Pancreas (tissue), 10 donors: ENCODE measurements around the gene TXNDC11. TPM values are rescaled to one million over a fixed set of nuclear protein-coding genes. Genes with fewer than 3 reads are reported as not detected.

Source experiments
- ATAC-seq, 4 donors: fragments of 200-7000 bp; cut with Tn5 transposase; one replicate each; pipeline versions ENCODE4 v1.8.0 to v1.9.1; 2020; ENCODE audit warnings: mild to moderate bottlenecking in 4 of 4, moderate library complexity in 4 of 4
- DNase-seq, 6 donors: peaks; one replicate each; pipeline ENCODE4 v3.0.0-alpha.2; 2020
- FAIRE-seq: peaks from 2 replicates; lab custom pipeline; 2012; peaks lifted over from hg19 to GRCh38; lab: Jason Lieb, UNC
- H3K27ac ChIP-seq, 4 donors: fragments of 200-600 bp; sonication (generic); 1 replicate in 3 of 4; 2 replicates in 1 of 4; pipeline versions ENCODE4 v1.5.0 to v1.8.0; 2020
- H3K27me3 ChIP-seq, 4 donors: fragments of 200-600 bp; one replicate each; pipeline ENCODE4 v1.8.0; 2021
- H3K36me3 ChIP-seq, 3 donors: fragments of 200-600 bp; sonication (generic) in 1 of 3; one replicate each; pipeline versions ENCODE4 v1.5.0 to v1.8.0; 2020 to 2021
- H3K4me1 ChIP-seq, 3 donors: fragments of 200-600 bp; one replicate each; pipeline ENCODE4 v1.8.0; 2021
- H3K4me3 ChIP-seq, 4 donors: fragments of 200-600 bp; sonication (generic) in 2 of 4; one replicate each; pipeline versions ENCODE4 v1.5.0 to v1.8.0; 2020 to 2021
- H3K9me3 ChIP-seq, 4 donors: fragments of 200-600 bp; one replicate each; pipeline ENCODE4 v1.8.0; 2021
- CTCF ChIP-seq, 4 donors: fragments of 200-600 bp; sonication (generic) in 3 of 4; IDR thresholded peaks; one replicate each; pipeline versions ENCODE4 v1.5.0 to v1.8.0; 2021; ENCODE audit warnings: antibody characterized with exemption in 4 of 4
- WGBS, 2 donors: extraction: QIAGEN DNeasy Blood & Tissue Kit; methylation state at CpG; one replicate each; pipeline ENCODE4 v1.1.7; 2013; 5-methylcytosine and 5-hydroxymethylcytosine counted together
- intact Hi-C, 3 donors: fragments of 100-400 bp; cut with DNase I; formaldehyde crosslinking; loops; one replicate each; pipeline versions ENCODE4 v1.11.1 to v1.14.2; 2022
- polyA plus RNA-seq, 2 donors: library from polyadenylated mRNA; stranded (reverse); fragments of 200-250 nt; gene quantifications; one replicate each; pipeline ENCODE4 v1.2.3, GENCODE V29; 2013
- total RNA-seq, 6 donors: library from RNA; stranded (reverse); fragmentation: NEBNext Ultra II Directional in 4 of 6; extraction: Animal tissue kit (Norgen Biotek cat#: 25700) in 4 of 6; gene quantifications; one replicate each; pipeline versions ENCODE4 v1.2.1 to v1.2.4, GENCODE V29; 2021 to 2023
- donor health status: healthy with polysubstance abuse.
- donor health status: DM: no; HTN: no; CAD: no; lungs with moderate emphysema.
- donor health status: DM: no; HTN: no; CAD: no.
- donor health status: control.
- donor health status: control.
- donor health status: Bipolar disorder and iron deficiency.
- donor health status: DM: yes; HTN: yes; CAD: no.
- donor health status: DM: no; HTN: no; CAD: no.
- donor health status: DM: no; HTN: no; CAD: no.
- donor health status: DM: yes; HTN: yes; CAD: no.

The TXNDC11 gene
- total and polyA plus RNA-seq, 8 donors: 28.1 to 80.8 (median 37.1) TPM

- DNase-seq: no peak
- H3K36me3 ChIP-seq: peaks cover 0 to 3% (median 0%) of the 10 kb centered on the region in 3 donors
- no peak for TF ChIP-seq CTCF (IDR thresholded peaks at IDR 0.05)
- no peak for ATAC-seq
- intact Hi-C loops: no loop called here
- H3K4me1 ChIP-seq: peaks cover 0 to 23% (median 10%) of the 10 kb centered on the region in 3 donors
- no peak for FAIRE-seq
- H3K27ac ChIP-seq: no peak overlapping the region
- no peaks in the 10 kb centered on the region for H3K27me3 ChIP-seq
- H3K4me3 ChIP-seq: no peak overlapping the region
- H3K9me3 ChIP-seq: no peaks in the 10 kb centered on the region
- WGBS, 2 donors: 97 to 100% methylated on average over 2 of the region's 2 CpGs
These were observed 71.4 kb downstream of the TXNDC11 start for GRCh38 chr16:11671271-11671670.

GRCh38 chr16:11670171-11671131 lies 72.2 kb downstream of the TXNDC11 start:
- 68 to 75% methylated on average over 27 of the region's 27 CpGs for WGBS, 2 donors
- H3K36me3 ChIP-seq: no peaks in the 10 kb centered on the region
- H3K9me3 ChIP-seq: no peaks in the 10 kb centered on the region
- no peak for TF ChIP-seq CTCF (IDR thresholded peaks at IDR 0.05)
- no peak overlapping the region for H3K4me3 ChIP-seq
- DNase-seq (peak in 4 of 6 donors; percentile 35 to 77 (median 50)), ATAC-seq (no peak), FAIRE-seq (no peak)
- peak overlapping the region in 1 of 4 donors; percentile 39 for H3K27ac ChIP-seq
- H3K27me3 ChIP-seq: no peaks in the 10 kb centered on the region
- intact Hi-C loops: no loop called here
- H3K4me1 ChIP-seq: peaks cover 0 to 17% (median 10%) of the 10 kb centered on the region in 3 donors

GRCh38 chr16:11669380-11670146 lies 73.1 kb downstream of the TXNDC11 start:
- ATAC-seq (peak in 2 of 4 donors; percentile 7 to 13), DNase-seq (peak in 4 of 6 donors; percentile 32 to 79 (median 54)), FAIRE-seq (no peak)
- peak overlapping the region; percentile 61 to 77 (median 72) for H3K4me3 ChIP-seq
- 36 to 43% methylated on average over 22 of the region's 22 CpGs for WGBS, 2 donors
- TF ChIP-seq CTCF (IDR thresholded peaks at IDR 0.05): no peak
- peak overlapping the region in 3 of 4 donors; percentile 6 to 39 (median 18) for H3K27ac ChIP-seq
- no peaks in the 10 kb centered on the region for H3K27me3 ChIP-seq
- intact Hi-C loops: loop anchor here in 1 of 3 donors (10.0 kb wide), 1 partner anchor 265 kb away; no protein-coding TSS in a partner anchor
- no peaks in the 10 kb centered on the region for H3K36me3 ChIP-seq
- H3K4me1 ChIP-seq: peaks cover 0 to 10% (median 9%) of the 10 kb centered on the region in 3 donors
- no peaks in the 10 kb centered on the region for H3K9me3 ChIP-seq

GRCh38 chr16:11668623-11669379 lies 73.9 kb downstream of the TXNDC11 start:
- H3K4me3 ChIP-seq: peak overlapping the region; percentile 61 to 77 (median 72)
- intact Hi-C loops: loop anchor here in 1 of 3 donors (10.0 kb wide), 1 partner anchor 264 kb away; no protein-coding TSS in a partner anchor
- TF ChIP-seq CTCF (IDR thresholded peaks at IDR 0.05): no peak
- ATAC-seq: peak; percentile 5 to 13 (median 8)
- H3K27me3 ChIP-seq: no peaks in the 10 kb centered on the region
- peak in 5 of 6 donors; percentile 27 to 86 (median 66) for DNase-seq
- H3K9me3 ChIP-seq: no peaks in the 10 kb centered on the region
- peak overlapping the region in 3 of 4 donors; percentile 6 to 30 (median 18) for H3K27ac ChIP-seq
- no peak for FAIRE-seq
- H3K36me3 ChIP-seq: no peaks in the 10 kb centered on the region
- WGBS, 2 donors: 1 to 2% methylated on average over 37 to 97 of the region's 97 CpGs
- peaks cover 0 to 10% (median 8%) of the 10 kb centered on the region in 3 donors for H3K4me1 ChIP-seq
